Chondrocyte (in vitro differentiated cells): ENCODE data around the gene CDYL. TPM values are rescaled to one million over a fixed set of nuclear protein-coding genes. Genes with fewer than 3 reads are reported as not detected.

ENCODE experiments used
- DNase-seq: peaks from one replicate; pipeline ENCODE4 v3.0.0; 2021; ENCODE audit warnings: mixed read lengths, low spot score
- H3K27ac Mint-ChIP-seq: one replicate; pipeline ENCODE4 v1.8.0; 2021; ENCODE audit warnings: mild to moderate bottlenecking, moderate library complexity, mixed read lengths; ENCODE audit not compliant: unreplicated experiment
- H3K27me3 Mint-ChIP-seq: 2 replicates; pipeline ENCODE4 v1.8.0; 2021; ENCODE audit warnings: low read depth, mixed read lengths
- H3K36me3 Mint-ChIP-seq: 2 replicates; pipeline ENCODE4 v1.8.0; 2021; ENCODE audit warnings: low read depth, mixed read lengths
- H3K4me1 Mint-ChIP-seq: 2 replicates; pipeline ENCODE4 v1.8.0; 2021; ENCODE audit warnings: low read depth, mild to moderate bottlenecking, mixed read lengths
- H3K4me3 Mint-ChIP-seq: one replicate; pipeline ENCODE4 v1.8.0; 2021; ENCODE audit warnings: mild to moderate bottlenecking, moderate library complexity, mixed read lengths; ENCODE audit not compliant: unreplicated experiment
- H3K9me3 Mint-ChIP-seq: 2 replicates; pipeline ENCODE4 v1.8.0; 2021; ENCODE audit warnings: low read depth, mixed read lengths
- total RNA-seq: library from RNA; stranded (reverse); gene quantifications from 3 replicates; pipeline ENCODE4 v1.2.1, GENCODE V29; 2021
- TF ChIP-seq, protein P1 (sequence below): fragments of 200-600 bp; sonication (generic); IDR thresholded peaks from 2 replicates; pipeline ENCODE4 v1.5.0; 2021; ENCODE audit warnings: antibody characterized with exemption, mild to moderate bottlenecking, moderate library complexity

CDYL gene
- total RNA-seq, 1 donor from 2014 or later, result 63.7 TPM

DNA sequence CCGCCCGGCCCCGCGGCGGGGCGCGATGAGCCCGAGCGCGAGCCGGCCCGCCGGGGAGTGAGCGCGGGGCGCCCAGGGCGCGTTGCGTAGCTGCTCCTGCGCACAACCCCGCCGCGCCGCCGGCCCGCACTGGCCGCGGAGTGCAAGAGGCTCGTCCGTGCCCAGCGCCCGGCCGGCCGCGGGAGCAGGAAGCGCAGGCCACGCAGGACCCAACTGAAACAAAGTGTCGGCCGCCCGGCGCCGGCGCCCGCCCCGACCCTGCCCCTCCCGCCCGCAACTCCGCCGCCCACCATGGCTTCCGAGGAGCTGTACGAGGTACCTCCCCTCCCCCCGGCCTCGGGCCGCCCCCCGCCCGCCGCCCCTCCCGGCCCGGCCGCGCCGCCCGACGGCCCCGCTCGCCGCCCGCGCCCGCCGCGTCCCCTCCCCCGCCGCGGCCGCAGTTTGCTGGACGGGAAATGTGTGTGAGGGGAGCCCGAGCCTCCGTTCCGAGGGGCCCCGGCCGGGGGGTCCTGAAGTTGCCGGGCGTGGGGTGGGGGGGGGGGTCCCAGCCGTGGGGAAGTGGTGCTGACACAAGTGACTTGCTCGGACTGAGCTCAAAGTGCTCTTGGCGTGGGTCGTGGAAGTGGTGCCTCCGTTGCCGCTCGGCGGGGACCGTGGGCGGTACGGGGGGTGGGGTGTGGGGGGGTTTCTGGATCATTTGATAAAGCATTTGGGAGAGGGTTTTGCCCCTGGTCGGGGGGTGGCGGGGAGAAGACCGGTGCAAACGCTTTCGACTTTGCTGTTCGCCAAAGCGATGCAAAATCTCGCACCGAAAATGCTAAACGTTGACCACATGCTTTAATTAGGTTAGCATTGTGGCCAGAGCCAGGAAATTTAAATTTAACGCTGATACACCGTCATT, 539 bp downstream of the CDYL start:
- peaks cover 3% of the 10 kb centered on the region for H3K36me3 Mint-ChIP-seq
- H3K27me3 Mint-ChIP-seq, result no peaks in the 10 kb centered on the region
- peaks cover 50% of the 10 kb centered on the region for H3K4me1 Mint-ChIP-seq
- H3K27ac Mint-ChIP-seq, result peak overlapping the region; percentile 72
- H3K9me3 Mint-ChIP-seq, result peaks cover 12% of the 10 kb centered on the region
- DNase-seq, result no peak
- TF ChIP-seq, protein P1, sequence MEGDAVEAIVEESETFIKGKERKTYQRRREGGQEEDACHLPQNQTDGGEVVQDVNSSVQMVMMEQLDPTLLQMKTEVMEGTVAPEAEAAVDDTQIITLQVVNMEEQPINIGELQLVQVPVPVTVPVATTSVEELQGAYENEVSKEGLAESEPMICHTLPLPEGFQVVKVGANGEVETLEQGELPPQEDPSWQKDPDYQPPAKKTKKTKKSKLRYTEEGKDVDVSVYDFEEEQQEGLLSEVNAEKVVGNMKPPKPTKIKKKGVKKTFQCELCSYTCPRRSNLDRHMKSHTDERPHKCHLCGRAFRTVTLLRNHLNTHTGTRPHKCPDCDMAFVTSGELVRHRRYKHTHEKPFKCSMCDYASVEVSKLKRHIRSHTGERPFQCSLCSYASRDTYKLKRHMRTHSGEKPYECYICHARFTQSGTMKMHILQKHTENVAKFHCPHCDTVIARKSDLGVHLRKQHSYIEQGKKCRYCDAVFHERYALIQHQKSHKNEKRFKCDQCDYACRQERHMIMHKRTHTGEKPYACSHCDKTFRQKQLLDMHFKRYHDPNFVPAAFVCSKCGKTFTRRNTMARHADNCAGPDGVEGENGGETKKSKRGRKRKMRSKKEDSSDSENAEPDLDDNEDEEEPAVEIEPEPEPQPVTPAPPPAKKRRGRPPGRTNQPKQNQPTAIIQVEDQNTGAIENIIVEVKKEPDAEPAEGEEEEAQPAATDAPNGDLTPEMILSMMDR, result no peak
- H3K4me3 Mint-ChIP-seq, result peak overlapping the region; percentile 80

DNA sequence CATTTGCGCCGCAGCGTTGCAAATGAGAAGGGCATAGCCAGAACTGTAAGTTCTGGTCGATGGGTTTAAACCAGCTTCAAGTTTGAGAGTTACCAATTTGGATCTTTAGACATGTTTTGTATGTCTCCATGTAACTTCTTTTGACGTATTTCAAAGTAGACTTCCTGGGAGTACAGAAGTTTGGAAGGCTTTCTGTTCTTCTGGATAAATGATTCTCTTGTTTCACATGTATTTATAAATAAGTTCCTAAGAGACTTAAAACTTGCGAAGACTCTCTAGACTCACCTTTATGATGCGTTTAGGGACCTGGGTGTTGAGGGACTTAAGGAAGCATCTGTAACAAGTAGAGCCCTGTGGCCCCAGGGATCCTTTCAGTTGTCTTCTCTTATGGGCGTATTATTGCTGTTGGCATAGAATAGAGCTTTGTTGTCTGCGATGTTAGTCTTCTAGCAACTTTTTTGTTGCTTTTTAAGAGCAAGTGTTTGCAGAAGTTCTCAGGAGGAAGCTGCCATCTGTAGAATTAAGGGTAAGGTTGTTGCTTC, 1.3 kb downstream of the CDYL start:
- H3K27ac Mint-ChIP-seq, result peak overlapping the region; percentile 72
- TF ChIP-seq, protein P1, result no peak
- peaks cover 56% of the 10 kb centered on the region for H3K4me1 Mint-ChIP-seq
- no peaks in the 10 kb centered on the region for H3K27me3 Mint-ChIP-seq
- H3K36me3 Mint-ChIP-seq, result peaks cover 3% of the 10 kb centered on the region
- peak overlapping the region; percentile 80 for H3K4me3 Mint-ChIP-seq
- peaks cover 12% of the 10 kb centered on the region for H3K9me3 Mint-ChIP-seq
- DNase-seq, result no peak

DNA sequence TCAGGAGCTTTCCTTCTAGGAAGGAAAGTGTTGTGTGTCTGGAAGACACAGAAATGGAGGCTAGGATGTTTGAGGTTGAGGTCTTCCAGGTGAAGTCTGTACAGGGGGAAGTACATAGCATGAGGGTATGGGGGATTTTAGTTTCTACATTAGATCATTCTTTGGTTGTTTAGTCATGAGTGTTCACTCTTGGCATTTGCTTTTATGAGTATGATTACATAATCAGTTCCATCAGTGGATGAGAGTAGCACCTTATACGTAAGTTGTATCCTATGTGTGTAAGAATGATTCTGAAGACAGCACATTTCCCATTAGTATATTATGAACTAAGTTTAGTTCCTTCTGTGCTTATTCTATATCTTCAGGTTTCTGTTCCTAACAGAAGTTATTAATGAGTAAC, 1.9 kb downstream of the CDYL start:
- TF ChIP-seq, protein P1, result no peak
- peaks cover 12% of the 10 kb centered on the region for H3K9me3 Mint-ChIP-seq
- peaks cover 56% of the 10 kb centered on the region for H3K4me1 Mint-ChIP-seq
- H3K4me3 Mint-ChIP-seq, result peak overlapping the region; percentile 80
- H3K27me3 Mint-ChIP-seq, result no peaks in the 10 kb centered on the region
- no peak for DNase-seq
- H3K36me3 Mint-ChIP-seq, result peaks cover 5% of the 10 kb centered on the region
- H3K27ac Mint-ChIP-seq, result no peak overlapping the region

DNA sequence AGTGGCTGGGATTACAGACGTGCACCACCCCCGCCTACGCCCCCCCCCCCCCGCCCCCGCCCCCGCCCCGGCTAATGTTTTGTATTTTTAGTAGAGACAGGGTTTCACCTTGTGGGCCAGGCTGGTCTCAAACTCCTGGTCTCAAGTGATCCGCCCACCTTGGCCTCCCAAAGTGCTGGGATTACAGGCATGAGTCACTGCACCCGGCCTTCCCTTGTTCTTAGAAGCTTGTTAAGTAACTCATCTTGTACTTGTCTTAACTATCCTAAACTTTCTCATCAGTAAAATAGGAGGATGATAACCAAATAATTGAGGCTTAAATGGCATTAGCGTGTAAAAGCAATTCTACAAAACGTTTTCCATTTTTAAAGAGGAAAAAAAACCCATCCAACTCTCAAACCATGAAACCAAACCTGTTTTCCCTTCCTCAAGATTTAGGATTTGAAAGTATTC, 4.2 kb downstream of the CDYL start:
- peaks cover 47% of the 10 kb centered on the region for H3K4me1 Mint-ChIP-seq
- no peaks in the 10 kb centered on the region for H3K27me3 Mint-ChIP-seq
- H3K36me3 Mint-ChIP-seq, result peaks cover 8% of the 10 kb centered on the region
- H3K4me3 Mint-ChIP-seq, result no peak overlapping the region
- no peak for DNase-seq
- H3K27ac Mint-ChIP-seq, result peak overlapping the region; percentile 38
- peaks cover 19% of the 10 kb centered on the region for H3K9me3 Mint-ChIP-seq
- TF ChIP-seq, protein P1, result no peak

DNA sequence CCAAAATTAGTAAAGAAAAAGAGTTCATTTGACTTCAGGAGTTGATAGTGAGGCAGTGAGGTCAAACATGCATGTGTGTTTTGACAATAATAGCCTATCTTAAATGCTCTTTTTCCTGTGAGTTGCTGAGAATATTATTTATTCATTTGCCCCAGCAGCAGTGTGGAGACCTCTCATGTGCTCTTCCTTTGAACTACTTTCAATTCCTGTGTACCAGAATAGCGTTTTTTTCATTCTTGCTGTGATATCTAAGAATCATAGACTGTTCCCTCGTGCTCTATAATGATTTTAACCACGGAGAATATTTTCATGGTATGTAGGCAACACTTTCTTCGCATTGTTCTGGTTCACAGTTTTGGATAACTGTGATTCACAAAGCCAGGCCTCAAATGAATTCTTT, 5.2 kb downstream of the CDYL start:
- Mint-ChIP-seq H3K4me3 (no peak overlapping the region), H3K4me1 (peaks cover 55% of the 10 kb centered on the region), H3K27me3 (no peaks in the 10 kb centered on the region), H3K9me3 (peaks cover 19% of the 10 kb centered on the region), H3K36me3 (peaks cover 8% of the 10 kb centered on the region), H3K27ac (peak overlapping the region; percentile 23)
- no peak for DNase-seq
- TF ChIP-seq, protein P1, result no peak
